ENCODE data around the gene PGM3.
"Not testable (repeated sequence)": the region's sequence is repeated elsewhere in the genome, so short reads cannot be mapped to it uniquely, and the experiment has no call there.

The PGM3 gene

GRCh38 chr6:83199173-83199862 is 6.3 kb upstream of the PGM3 start:
- no peaks in the 10 kb centered on the region for H3K9me3 ChIP-seq (ENCODE audit: low read length)
- H3K4me3 ChIP-seq (ENCODE audit: low read length) = no peak overlapping the region
- H2AFZ ChIP-seq (ENCODE audit: low read depth, low read length) = no peak overlapping the region
- peaks cover 3% of the 10 kb centered on the region for H3K4me1 ChIP-seq (ENCODE audit: insufficient read depth, low read length)
- peaks cover 9% of the 10 kb centered on the region for H3K36me3 ChIP-seq (ENCODE audit: insufficient read depth, low read length)
- no peaks in the 10 kb centered on the region for H3K27me3 ChIP-seq (ENCODE audit: insufficient read depth, low read length)

GRCh38 chr6:83198486-83199172 is 5.6 kb upstream of the PGM3 start:
- peaks cover 9% of the 10 kb centered on the region for H3K36me3 ChIP-seq (ENCODE audit: insufficient read depth, low read length)
- no peak overlapping the region for H3K4me3 ChIP-seq (ENCODE audit: low read length)
- peaks cover 6% of the 10 kb centered on the region for H3K4me1 ChIP-seq (ENCODE audit: insufficient read depth, low read length)
- H3K27me3 ChIP-seq (ENCODE audit: insufficient read depth, low read length) = no peaks in the 10 kb centered on the region
- no peak overlapping the region for H2AFZ ChIP-seq (ENCODE audit: low read depth, low read length)
- no peaks in the 10 kb centered on the region for H3K9me3 ChIP-seq (ENCODE audit: low read length)

DNA sequence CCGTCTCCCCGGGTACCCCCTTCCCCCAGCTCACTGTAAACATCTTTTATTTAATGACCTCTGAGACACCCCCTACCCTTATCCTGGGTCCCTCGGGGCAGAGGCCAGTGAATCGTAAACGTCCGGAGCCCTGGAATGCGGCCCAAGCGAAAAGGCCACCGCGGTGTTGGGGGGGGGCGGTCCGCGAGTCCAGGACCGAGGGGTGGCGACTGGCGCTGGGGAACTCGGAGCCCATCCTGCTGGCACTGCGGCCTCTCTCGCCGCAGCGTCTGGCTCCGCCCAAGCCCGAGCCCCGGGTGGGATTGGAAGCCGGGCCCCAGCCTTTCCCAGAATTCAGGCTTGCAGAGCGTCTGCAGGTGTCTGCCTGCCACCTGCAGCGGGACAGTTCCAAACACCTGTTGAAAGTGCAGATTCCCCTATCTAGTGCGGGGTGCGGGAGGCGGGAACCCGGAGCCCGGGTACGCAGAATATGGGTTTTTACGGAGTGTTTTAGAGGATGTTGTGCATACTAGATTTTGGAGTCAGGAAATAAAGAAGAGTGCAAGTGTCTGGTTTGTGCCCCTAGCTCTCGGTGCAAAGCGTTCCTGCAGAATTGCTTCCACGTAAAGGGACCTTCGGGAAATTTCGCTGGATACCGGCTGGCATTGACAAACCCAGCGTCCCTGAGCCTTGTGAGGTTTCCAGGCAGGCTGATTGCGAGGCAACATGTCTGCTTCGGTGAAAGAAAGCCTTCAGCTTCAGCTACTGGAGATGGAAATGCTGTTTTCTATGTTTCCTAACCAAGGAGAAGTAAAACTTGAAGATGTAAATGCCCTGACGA is 892 bp upstream of the PGM3 start:
- Histone ChIP-seq H3K4me3 (ENCODE audit: low read length) (peak overlapping the region; percentile 96), H3K4me1 (ENCODE audit: insufficient read depth, low read length) (peaks cover 10% of the 10 kb centered on the region)

GRCh38 chr6:83192456-83192855 is 609 bp downstream of the PGM3 start:
- no peaks in the 10 kb centered on the region for H3K9me3 ChIP-seq (ENCODE audit: low read length)
- H3K4me1 ChIP-seq (ENCODE audit: insufficient read depth, low read length) = peaks cover 10% of the 10 kb centered on the region
- H3K27me3 ChIP-seq (ENCODE audit: insufficient read depth, low read length) = no peaks in the 10 kb centered on the region
- H2AFZ ChIP-seq (ENCODE audit: low read depth, low read length) = peak overlapping the region; percentile 94
- peaks cover 30% of the 10 kb centered on the region for H3K36me3 ChIP-seq (ENCODE audit: insufficient read depth, low read length)
- H3K4me3 ChIP-seq (ENCODE audit: low read length) = peak overlapping the region; percentile 96

More for the DNA sequence above, 892 bp upstream of the PGM3 start:
- Histone ChIP-seq H2AFZ (ENCODE audit: low read depth, low read length) (peak overlapping the region; percentile 94), H3K27me3 (ENCODE audit: insufficient read depth, low read length) (no peaks in the 10 kb centered on the region), H3K9me3 (ENCODE audit: low read length) (no peaks in the 10 kb centered on the region), H3K36me3 (ENCODE audit: insufficient read depth, low read length) (peaks cover 26% of the 10 kb centered on the region)

DNA sequence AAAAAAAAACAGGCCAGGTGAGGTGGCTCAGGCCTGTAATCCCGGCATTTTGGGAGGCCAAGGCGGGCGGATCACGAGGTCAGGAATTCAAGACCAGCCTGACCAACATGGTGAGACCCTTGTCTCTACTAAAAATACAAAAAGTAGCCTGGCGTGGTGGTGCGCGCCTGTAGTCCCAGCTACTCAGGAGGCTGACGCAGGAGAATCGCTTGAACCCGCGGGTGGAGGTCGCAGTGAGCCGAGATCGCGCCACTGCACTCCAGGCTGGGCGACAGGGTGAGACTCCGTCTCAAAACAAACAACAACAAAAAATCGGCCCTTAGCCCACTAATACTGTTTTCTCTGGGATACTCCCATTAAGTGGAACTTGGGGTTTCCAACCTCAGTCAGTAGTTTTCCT is 1.1 kb downstream of the PGM3 start:
- not testable (repeated sequence) for H3K27me3 ChIP-seq (ENCODE audit: insufficient read depth, low read length); H3K4me1 ChIP-seq (ENCODE audit: insufficient read depth, low read length); H3K9me3 ChIP-seq (ENCODE audit: low read length)
- Histone ChIP-seq H2AFZ (ENCODE audit: low read depth, low read length) (peak overlapping the region; percentile 94), H3K4me3 (ENCODE audit: low read length) (peak overlapping the region; percentile 96), H3K36me3 (ENCODE audit: insufficient read depth, low read length) (peaks cover 31% of the 10 kb centered on the region)

DNA sequence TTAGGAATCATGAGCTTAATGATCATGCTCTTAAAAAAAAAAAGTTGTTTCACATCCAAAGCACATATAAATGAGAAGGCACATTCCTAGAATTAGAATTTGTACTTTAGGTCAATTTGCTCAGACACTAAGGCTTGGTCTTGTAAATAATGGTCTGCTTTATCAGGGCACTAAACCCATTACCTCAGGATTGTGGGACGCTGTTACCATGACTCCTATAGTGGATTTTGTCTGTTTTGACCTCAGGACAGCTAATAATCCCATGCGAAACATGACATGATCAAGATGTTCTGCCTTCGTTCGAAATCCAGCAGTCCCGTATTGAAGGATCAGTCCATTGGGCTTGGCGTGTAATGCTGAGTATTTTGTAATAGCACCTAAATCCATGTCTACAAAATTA is 2.4 kb downstream of the PGM3 start:
- H3K4me3 ChIP-seq (ENCODE audit: low read length) = no peak overlapping the region

DNA sequence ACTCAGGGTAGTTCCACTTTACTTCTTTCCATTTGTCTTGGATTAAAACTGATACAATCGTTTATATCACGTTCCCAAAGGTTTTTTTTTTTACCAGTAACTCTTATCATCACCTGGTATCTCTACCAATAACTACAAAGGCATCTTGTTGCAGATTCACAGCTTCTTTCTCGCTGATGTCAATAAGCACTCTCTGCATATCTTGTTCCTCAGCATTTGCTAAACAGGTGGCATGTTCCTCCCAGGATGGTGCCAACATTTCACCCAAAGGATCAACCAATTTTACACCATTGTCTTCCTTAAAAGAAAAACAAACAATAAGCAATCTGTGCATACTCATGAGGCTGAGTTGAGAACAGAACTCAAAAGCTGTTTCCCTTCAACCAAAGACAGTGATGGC is 4.6 kb downstream of the PGM3 start:
- Histone ChIP-seq H3K4me1 (ENCODE audit: insufficient read depth, low read length) (peaks cover 4% of the 10 kb centered on the region), H3K27me3 (ENCODE audit: insufficient read depth, low read length) (no peaks in the 10 kb centered on the region), H3K36me3 (ENCODE audit: insufficient read depth, low read length) (peaks cover 44% of the 10 kb centered on the region), H2AFZ (ENCODE audit: low read depth, low read length) (no peak overlapping the region), H3K4me3 (ENCODE audit: low read length) (no peak overlapping the region), H3K9me3 (ENCODE audit: low read length) (no peaks in the 10 kb centered on the region)

More for the DNA sequence above, 2.4 kb downstream of the PGM3 start:
- no peaks in the 10 kb centered on the region for H3K9me3 ChIP-seq (ENCODE audit: low read length)
- H2AFZ ChIP-seq (ENCODE audit: low read depth, low read length) = no peak overlapping the region
- peaks cover 10% of the 10 kb centered on the region for H3K4me1 ChIP-seq (ENCODE audit: insufficient read depth, low read length)
- no peaks in the 10 kb centered on the region for H3K27me3 ChIP-seq (ENCODE audit: insufficient read depth, low read length)
- H3K36me3 ChIP-seq (ENCODE audit: insufficient read depth, low read length) = peaks cover 32% of the 10 kb centered on the region

DNA sequence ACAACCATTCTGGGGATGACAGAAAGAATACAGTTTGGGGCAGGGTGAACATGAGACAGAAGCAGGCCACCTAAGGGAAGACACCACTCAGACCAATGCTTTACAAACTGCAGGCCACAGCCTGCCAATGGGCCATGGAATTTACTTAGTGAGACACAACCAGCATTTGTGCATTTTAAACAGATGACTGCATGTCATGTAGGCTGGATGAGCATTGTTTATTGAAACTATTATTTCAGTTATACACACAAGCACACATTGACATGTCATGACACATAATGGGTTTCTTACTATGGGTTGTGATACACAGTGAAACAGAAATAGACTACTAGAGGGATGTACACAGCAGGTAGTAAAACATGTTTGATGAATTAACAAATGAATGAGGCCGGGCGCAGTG is 8.0 kb downstream of the PGM3 start:
- no peaks in the 10 kb centered on the region for H3K27me3 ChIP-seq (ENCODE audit: insufficient read depth, low read length)
- H3K4me3 ChIP-seq (ENCODE audit: low read length) = no peak overlapping the region
- no peaks in the 10 kb centered on the region for H3K4me1 ChIP-seq (ENCODE audit: insufficient read depth, low read length)
- H3K36me3 ChIP-seq (ENCODE audit: insufficient read depth, low read length) = peaks cover 65% of the 10 kb centered on the region
- no peaks in the 10 kb centered on the region for H3K9me3 ChIP-seq (ENCODE audit: low read length)
- no peak overlapping the region for H2AFZ ChIP-seq (ENCODE audit: low read depth, low read length)

DNA sequence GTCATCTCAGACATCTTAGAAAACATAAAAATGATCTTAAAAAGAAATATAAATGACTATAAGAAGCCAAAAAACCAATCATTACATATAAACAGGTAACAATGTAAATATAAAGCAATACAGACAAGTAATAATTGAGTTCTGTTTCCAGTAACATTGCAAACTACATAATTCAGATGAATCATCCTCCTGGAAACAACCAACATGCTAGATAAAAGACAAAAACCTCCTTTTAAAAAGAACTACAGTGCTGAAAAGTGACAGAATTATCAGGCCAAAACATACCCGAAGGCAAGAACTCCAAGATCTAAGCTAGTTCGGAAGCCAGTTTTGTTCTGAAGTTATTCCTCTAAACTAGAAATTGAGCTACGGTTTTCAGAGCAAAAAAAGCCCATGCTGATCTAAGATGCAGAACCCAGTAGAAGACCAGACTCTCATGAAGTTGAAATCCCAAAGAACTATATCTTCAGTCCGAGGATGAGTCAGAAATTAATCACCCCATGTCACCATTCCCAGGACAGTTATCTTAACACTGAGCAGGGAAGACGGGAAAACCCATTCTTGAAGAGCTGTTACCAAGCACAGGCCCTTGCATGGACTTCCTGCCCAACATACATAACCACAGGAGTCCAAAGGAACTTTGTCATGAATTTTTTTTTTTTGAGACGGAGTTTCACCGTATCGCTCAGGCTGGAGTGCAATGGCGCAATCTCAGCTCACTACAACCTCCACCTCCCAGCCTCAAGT is 9.8 kb downstream of the PGM3 start:
- no peaks in the 10 kb centered on the region for H3K27me3 ChIP-seq (ENCODE audit: insufficient read depth, low read length)
- H2AFZ ChIP-seq (ENCODE audit: low read depth, low read length) = no peak overlapping the region
- H3K36me3 ChIP-seq (ENCODE audit: insufficient read depth, low read length) = peaks cover 65% of the 10 kb centered on the region
- no peaks in the 10 kb centered on the region for H3K4me1 ChIP-seq (ENCODE audit: insufficient read depth, low read length)
- no peak overlapping the region for H3K4me3 ChIP-seq (ENCODE audit: low read length)
- no peaks in the 10 kb centered on the region for H3K9me3 ChIP-seq (ENCODE audit: low read length)

DNA sequence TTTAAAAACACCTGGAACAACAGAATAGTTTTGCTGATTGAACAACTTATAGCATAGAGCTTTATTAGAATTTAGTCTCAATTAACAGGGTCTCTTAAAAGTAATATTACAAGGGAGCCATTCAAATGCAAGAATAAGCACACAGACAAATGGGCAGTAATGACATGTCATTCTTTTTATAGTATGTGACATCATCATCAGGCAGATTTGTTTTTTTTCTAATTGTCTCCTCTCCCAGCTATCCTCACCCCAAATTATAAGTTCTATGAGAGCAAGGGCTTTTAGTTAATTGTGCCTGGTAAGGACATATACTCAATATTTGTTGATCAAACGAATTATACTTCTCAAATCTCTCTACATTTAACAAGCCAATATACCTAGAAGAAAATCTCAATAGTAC is 11.0 kb downstream of the PGM3 start:
- H3K27me3 ChIP-seq (ENCODE audit: insufficient read depth, low read length) = no peaks in the 10 kb centered on the region
- H3K9me3 ChIP-seq (ENCODE audit: low read length) = no peaks in the 10 kb centered on the region
- H3K4me3 ChIP-seq (ENCODE audit: low read length) = no peak overlapping the region
- no peak overlapping the region for H2AFZ ChIP-seq (ENCODE audit: low read depth, low read length)
- H3K36me3 ChIP-seq (ENCODE audit: insufficient read depth, low read length) = peaks cover 71% of the 10 kb centered on the region
- H3K4me1 ChIP-seq (ENCODE audit: insufficient read depth, low read length) = no peaks in the 10 kb centered on the region

GRCh38 chr6:83180426-83180950 is 12.6 kb downstream of the PGM3 start:
- H2AFZ ChIP-seq (ENCODE audit: low read depth, low read length) = no peak overlapping the region
- peaks cover 76% of the 10 kb centered on the region for H3K36me3 ChIP-seq (ENCODE audit: insufficient read depth, low read length)
- no peaks in the 10 kb centered on the region for H3K4me1 ChIP-seq (ENCODE audit: insufficient read depth, low read length)
- H3K4me3 ChIP-seq (ENCODE audit: low read length) = no peak overlapping the region
- no peaks in the 10 kb centered on the region for H3K9me3 ChIP-seq (ENCODE audit: low read length)
- H3K27me3 ChIP-seq (ENCODE audit: insufficient read depth, low read length) = no peaks in the 10 kb centered on the region

DNA sequence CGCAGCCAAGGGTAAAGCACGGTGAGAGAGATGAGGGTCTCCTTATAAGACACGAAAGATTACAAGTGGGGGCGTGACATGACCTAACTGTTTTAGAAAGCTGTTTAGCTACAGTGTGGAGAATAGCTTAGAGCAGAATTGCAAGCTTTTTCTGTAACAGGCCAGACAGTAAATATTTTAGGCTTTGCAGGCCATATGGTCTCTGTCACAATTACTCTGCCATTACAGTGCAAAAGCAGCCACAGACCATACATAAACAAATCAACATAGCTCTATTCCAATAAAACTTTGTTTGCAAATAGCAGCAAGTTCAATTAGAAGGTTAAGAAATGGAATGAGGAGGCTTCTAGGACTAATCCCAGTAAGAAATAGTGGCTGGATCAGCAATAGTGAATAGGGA is 16.8 kb downstream of the PGM3 start:
- H3K36me3 ChIP-seq (ENCODE audit: insufficient read depth, low read length) = peaks cover 74% of the 10 kb centered on the region
- no peak overlapping the region for H3K4me3 ChIP-seq (ENCODE audit: low read length)
- no peaks in the 10 kb centered on the region for H3K27me3 ChIP-seq (ENCODE audit: insufficient read depth, low read length)
- H3K4me1 ChIP-seq (ENCODE audit: insufficient read depth, low read length) = no peaks in the 10 kb centered on the region
- no peaks in the 10 kb centered on the region for H3K9me3 ChIP-seq (ENCODE audit: low read length)
- H2AFZ ChIP-seq (ENCODE audit: low read depth, low read length) = no peak overlapping the region
